HG02759 (cell line): ENCODE data around the gene ZNF292.
"Not testable (repeated sequence)": the region's sequence is repeated elsewhere in the genome, so short reads cannot be mapped to it uniquely, and the experiment has no call there.

ENCODE experiments used
- ATAC-seq: cut with Tn5 transposase; IDR thresholded peaks from one replicate; pipeline ENCODE4 v1.9.1; 2021; ENCODE audit warnings: mild to moderate bottlenecking, moderate library complexity; ENCODE audit not compliant: unreplicated experiment

Gene ZNF292

DNA sequence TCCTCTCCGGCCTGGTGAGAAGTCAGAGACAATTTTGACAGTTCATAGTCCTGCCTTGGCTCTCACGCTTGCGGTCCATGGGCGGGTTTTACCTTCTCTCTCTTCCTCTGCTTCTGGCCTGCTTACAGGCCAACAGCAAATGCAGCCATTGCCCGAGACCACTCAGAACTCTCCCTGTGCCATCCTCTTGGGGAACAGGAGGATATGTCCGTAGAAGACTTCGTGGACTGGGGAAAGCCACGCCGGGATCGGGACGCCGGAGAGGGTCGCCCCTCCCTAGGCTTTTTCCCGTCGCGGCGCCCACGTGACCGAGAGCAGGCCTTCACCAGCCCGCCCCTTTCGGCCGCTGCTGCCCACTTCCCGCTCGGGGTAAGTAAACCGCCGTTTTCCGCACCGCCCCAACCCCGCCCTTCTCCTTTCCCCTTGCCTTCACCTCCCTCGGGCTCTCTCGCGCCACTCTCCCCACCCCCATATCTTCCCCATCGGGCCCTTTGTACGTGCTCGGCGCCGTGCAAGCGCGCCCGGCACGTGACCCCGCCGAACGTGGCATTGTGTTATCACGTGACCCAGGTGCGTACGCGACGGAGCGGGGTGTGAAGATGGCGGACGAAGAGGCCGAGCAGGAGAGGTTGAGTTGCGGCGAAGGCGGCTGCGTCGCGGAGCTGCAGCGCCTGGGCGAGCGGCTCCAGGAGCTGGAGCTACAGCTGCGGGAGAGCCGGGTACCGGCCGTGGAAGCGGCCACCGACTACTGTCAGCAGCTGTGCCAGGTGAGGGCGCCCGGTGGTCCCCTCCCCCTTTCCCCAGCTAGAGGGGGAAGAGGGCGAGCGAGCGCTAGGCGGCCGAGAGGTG lies at the start of gene ZNF292:
TSS of gene ZNF292 (plus strand) at position 573 of the 849 bp plus-strand sequence. CDS start at position 600, 27 bp downstream.
- peak; percentile 77 for ATAC-seq

DNA sequence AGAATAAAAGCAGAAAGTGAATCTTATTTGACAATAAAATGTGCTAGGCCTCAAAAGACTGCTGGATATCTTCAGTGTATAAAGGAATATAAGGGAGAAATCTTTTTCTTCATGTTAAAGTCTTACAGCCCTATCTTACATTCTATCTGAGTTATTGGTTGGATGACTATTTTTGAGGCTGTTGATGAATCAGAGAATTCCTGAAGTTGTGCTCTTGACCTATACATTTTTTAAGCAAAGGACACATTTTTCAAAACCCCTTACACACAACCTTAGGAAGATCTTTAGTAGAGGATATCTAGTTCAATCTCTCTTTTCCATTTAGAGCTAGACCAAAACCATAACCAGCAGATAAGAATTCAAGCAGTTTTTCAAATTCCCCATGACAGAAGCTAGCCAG lies 49.5 kb upstream of the ZNF292 start:
- ATAC-seq, result no peak

GRCh38 chr6:87110636-87111035 lies 44.7 kb upstream of the ZNF292 start:
- ATAC-seq, result no peak

GRCh38 chr6:87115402-87116135 lies 39.8 kb upstream of the ZNF292 start:
- ATAC-seq, result peak; percentile 100

GRCh38 chr6:87116922-87117321 lies 38.4 kb upstream of the ZNF292 start:
- ATAC-seq, result no peak

DNA sequence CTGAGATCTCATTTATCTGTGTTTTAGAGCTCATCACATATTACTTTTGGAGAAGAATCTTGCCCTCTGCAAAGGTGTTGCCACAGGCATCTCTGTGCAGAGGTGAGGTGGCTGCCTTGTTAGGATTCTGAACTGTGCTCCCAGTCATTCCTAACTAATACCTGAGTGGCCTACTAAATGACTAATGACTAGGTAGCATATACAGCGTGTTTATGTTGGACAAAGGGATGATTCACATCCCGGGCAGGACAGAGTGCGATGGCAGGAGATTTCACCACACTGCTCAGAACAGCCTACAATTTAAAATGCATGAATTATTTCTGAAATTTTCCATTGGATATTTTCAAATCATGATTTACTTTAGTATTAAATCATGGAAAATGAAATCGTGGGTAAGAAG lies 37.3 kb upstream of the ZNF292 start:
- ATAC-seq, result no peak

- no peak for ATAC-seq
Observed at GRCh38 chr6:87122477-87122876, 32.9 kb upstream of the ZNF292 start.

GRCh38 chr6:87124074-87124473 lies 31.3 kb upstream of the ZNF292 start:
- no peak for ATAC-seq

DNA sequence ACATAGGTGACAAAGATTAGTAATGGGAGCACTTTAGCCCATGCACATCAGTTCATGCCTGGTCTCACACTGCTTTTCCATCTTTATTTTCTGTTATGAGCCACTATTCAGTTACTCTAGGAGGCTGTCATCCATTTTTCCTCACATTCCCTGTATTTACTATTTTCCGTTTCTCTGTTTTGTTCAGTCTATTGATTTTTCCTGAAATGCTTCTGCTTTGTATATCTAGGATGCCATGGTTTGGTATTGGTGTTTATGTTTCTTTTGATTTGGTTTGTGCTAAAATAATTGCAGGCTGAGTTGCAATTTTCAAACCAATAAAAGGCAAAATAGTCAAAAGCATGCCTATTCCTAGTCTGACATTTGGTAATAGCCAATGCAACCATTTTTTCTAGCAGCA lies 28.9 kb upstream of the ZNF292 start:
- no peak for ATAC-seq

DNA sequence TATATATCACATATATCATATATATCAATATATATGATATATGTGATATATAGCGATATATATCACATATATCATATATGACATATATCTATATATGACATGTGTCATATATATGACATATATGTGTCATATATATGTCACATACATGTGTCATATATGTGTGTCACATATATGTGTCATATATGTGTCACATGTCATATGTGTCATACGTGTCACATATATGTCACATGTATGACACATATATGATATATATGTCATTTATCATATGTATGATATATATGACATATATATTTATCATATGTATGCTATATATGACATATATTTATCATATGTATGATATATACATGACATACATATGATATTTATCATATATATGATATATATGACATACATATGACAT lies 27.6 kb upstream of the ZNF292 start:
- ATAC-seq, result no peak

GRCh38 chr6:87136963-87137362 lies 18.4 kb upstream of the ZNF292 start:
- no peak for ATAC-seq

- ATAC-seq, result no peak
Observed at GRCh38 chr6:87139236-87139635, 16.1 kb upstream of the ZNF292 start.

DNA sequence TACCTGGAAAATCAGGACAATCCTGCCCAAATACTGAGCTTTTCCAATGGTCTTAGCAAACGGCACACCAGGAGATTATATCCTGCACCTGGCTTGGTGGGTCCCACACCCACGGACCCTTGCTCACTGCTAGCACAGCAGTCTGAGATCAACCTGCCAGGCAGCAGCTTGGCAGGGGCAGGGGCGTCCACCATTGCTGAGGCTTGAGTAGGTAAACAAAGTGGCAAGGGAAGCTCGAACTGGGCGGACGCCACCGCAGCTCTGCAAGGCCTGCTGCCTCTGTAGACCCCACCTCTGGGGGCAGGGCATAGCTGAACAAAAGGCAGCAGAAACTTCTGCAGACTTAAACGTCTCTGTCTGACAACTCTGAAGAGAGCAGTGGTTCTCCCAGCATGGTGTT lies 15.4 kb upstream of the ZNF292 start:
- not testable (repeated sequence) for ATAC-seq

DNA sequence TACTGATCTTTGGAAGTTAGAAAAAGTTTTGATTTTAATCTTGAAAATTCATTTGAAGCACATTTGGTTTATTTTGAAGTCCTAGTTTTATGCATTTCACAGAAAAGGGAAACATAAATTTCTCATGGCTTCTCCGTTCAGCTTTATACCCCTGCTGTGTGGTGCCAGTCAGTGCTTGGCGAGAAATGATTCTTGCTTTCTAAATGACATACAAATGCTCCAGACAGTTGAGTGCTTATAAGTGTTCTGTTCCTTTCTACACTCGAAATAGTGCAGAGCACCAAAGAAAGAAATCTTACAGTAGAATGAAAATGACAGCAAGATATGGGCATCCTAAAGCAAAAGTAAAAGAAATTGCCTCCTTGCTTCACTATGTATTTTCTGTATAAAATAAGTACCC lies 9.0 kb upstream of the ZNF292 start:
- peak; percentile 87 for ATAC-seq

DNA sequence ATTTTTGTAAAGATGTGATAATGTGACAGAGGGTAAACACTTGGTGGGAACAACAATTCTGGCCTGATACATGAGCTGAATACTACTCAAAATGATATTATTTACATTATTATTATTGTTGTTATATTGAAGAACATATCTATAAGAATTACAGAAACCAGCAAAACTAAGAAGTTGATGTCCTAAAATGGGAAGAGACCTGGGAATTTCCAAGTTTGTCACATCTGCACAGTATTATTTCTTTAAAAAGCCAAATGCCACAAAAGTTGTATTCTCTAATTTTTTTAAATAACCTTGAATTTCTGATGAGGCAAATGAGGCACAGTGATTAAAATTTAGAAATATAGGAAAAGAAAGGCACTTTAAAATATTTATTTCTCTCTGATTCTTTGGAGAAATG lies 5.0 kb upstream of the ZNF292 start:
- ATAC-seq, result no peak

GRCh38 chr6:87151471-87151780 lies 3.9 kb upstream of the ZNF292 start:
- ATAC-seq, result no peak

- ATAC-seq, result peak; percentile 36
Observed at GRCh38 chr6:87151781-87152525, 3.4 kb upstream of the ZNF292 start.

GRCh38 chr6:87152526-87152955 lies 2.8 kb upstream of the ZNF292 start:
- ATAC-seq, result no peak

DNA sequence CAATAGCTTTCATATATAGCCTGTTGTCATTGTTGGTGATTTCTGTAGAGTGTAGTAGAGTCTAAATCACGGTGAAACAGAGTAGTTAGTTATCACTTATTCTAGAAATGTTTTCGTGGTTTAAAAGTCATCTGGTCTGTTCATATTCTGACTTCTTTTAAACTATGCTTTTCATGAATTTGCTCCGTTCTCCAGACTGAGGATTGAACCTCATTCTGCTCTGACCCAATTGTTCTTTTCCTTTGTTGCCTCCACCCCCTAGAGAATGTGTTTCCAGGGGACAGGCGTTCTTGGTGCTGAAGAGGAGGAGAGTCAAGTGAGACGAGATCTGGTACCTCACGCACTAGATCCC lies 748 bp upstream of the ZNF292 start:
- ATAC-seq, result no peak

GRCh38 chr6:87155842-87156815 lies 764 bp downstream of the ZNF292 start:
- ATAC-seq, result peak; percentile 2
